SK-N-SH (cell line): ENCODE results near the gene FGF4.

Experiments
- ELF1 ChIP-seq: IDR thresholded peaks from 2 replicates; pipeline ENCODE4 v1.4.0; 2012
- EZH2phosphoT487 ChIP-seq: fragments of 200-600 bp; sonication (generic); IDR thresholded peaks from 2 replicates; pipeline ENCODE4 v1.6.1; 2017; ENCODE audit warnings: low read depth, mixed run types, mild to moderate bottlenecking, antibody characterized with exemption, moderate library complexity, borderline replicate concordance
- FOXM1 ChIP-seq: IDR thresholded peaks from 2 replicates; pipeline ENCODE4 v1.4.0; 2012; ENCODE audit warnings: low read depth, mild to moderate bottlenecking
- GABPA ChIP-seq: IDR thresholded peaks from 2 replicates; pipeline ENCODE4 v1.4.0; 2012; ENCODE audit warnings: low read depth, mild to moderate bottlenecking
- JUND ChIP-seq: IDR thresholded peaks from 2 replicates; pipeline ENCODE4 v1.4.0; 2012
- POLR2AphosphoS5 ChIP-seq: IDR thresholded peaks from 2 replicates; pipeline ENCODE4 v1.6.1; 2012; ENCODE audit warnings: low read depth, low read length
- RAD21 ChIP-seq: IDR thresholded peaks from 2 replicates; pipeline ENCODE4 v1.6.1; 2012; ENCODE audit warnings: mild to moderate bottlenecking, low read length
- RFX5 ChIP-seq: IDR thresholded peaks from 2 replicates; pipeline ENCODE4 v1.6.1; 2012; ENCODE audit warnings: mild to moderate bottlenecking, improper control_type of control experiment, low read length
- TF ChIP-seq, protein P1 (sequence below): fragments of 200-600 bp; sonication (generic); IDR thresholded peaks from 2 replicates; pipeline ENCODE4 v1.6.1; 2017; ENCODE audit warnings: antibody characterized with exemption, mild to moderate bottlenecking, moderate library complexity

DNA sequence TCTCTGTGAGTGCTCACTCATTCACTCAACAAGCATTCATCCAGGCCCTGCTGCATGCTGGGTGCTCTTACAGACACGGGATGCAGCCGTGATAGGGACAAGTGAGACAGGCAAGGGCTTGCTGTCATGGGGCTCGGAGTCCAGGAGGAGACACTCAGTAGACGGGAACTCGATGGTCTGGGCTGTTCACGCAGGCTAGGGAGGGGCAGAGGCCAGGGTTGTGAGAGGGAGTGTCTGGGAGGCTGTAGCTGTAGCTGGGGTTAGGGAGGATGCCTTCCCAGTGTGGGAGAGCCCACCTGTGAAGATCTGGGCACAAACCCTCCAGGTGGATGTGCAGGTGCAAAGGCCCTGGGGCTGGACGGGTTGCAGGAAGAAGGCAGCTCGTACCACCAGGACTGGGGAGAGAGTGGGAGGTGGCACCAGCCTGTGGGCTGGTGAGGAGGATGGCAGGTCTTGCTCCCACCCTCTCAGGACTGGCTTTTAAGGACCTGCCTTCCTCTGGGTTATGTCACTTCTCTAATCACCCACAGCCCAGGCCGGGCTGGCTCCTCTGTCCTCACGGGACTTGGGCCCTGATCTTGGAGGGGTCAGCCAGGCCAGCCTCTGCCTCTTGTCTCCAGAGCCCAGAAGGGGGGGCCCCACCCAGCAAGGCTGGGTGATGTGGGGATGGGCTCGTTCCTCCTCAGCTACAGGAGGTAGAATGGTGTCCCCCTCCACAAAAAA is 24.1 kb downstream of the FGF4 start:
- TF ChIP-seq, protein P1, sequence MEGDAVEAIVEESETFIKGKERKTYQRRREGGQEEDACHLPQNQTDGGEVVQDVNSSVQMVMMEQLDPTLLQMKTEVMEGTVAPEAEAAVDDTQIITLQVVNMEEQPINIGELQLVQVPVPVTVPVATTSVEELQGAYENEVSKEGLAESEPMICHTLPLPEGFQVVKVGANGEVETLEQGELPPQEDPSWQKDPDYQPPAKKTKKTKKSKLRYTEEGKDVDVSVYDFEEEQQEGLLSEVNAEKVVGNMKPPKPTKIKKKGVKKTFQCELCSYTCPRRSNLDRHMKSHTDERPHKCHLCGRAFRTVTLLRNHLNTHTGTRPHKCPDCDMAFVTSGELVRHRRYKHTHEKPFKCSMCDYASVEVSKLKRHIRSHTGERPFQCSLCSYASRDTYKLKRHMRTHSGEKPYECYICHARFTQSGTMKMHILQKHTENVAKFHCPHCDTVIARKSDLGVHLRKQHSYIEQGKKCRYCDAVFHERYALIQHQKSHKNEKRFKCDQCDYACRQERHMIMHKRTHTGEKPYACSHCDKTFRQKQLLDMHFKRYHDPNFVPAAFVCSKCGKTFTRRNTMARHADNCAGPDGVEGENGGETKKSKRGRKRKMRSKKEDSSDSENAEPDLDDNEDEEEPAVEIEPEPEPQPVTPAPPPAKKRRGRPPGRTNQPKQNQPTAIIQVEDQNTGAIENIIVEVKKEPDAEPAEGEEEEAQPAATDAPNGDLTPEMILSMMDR: no peak
- TF ChIP-seq GABPA: no peak
- TF ChIP-seq RAD21: no peak
- no peak for TF ChIP-seq RFX5
- no peak for TF ChIP-seq JUND
- no peak for TF ChIP-seq ELF1
- no peak for TF ChIP-seq FOXM1
- TF ChIP-seq EZH2phosphoT487: no peak
- TF ChIP-seq POLR2AphosphoS5: no peak
